HAP-1 (cell line): Measurements from ENCODE around the gene FTSJ3.
A peak's percentile ranks its signal among the peaks of the same experiment; 100 is the strongest.

Experiments
- DNase-seq, 2 experiments: peaks; one replicate each; pipeline ENCODE4 v3.0.0-alpha.2; 2016 to 2020; ENCODE audit warnings: low spot score in 2 of 2
- H3K27me3 ChIP-seq: fragments of 250-450 bp; sonication (Bioruptor Pico); 2 replicates; pipeline ENCODE4 v1.5.1; 2020; ENCODE audit warnings: low read depth, mild to moderate bottlenecking, moderate library complexity
- H3K36me3 ChIP-seq: fragments of 250-450 bp; sonication (Bioruptor Pico); replicated peaks from 2 replicates; pipeline ENCODE4 v1.5.1; 2020; ENCODE audit warnings: mild to moderate bottlenecking
- H3K4me1 ChIP-seq: fragments of 250-450 bp; sonication (Bioruptor Pico); 2 replicates; pipeline ENCODE4 v1.5.1; 2020; ENCODE audit warnings: mild to moderate bottlenecking
- H3K4me3 ChIP-seq: fragments of 250-450 bp; sonication (Bioruptor Pico); 2 replicates; pipeline ENCODE4 v1.5.1; 2020; ENCODE audit warnings: mild to moderate bottlenecking, moderate library complexity
- H3K9me3 ChIP-seq: fragments of 250-450 bp; sonication (Bioruptor Pico); 2 replicates; pipeline ENCODE4 v1.5.1; 2020; ENCODE audit warnings: mild to moderate bottlenecking, moderate library complexity
- in situ Hi-C: fragments of 300-500 bp; cut with MboI; formaldehyde crosslinking; loops from 3 replicates; pipeline ENCODE4 v1.14.3; 2020; ENCODE audit warnings: low sequenced_read_pairs, inconsistent platforms, mixed read lengths

Gene FTSJ3

GRCh38 chr17:63837962-63838600 is 10.6 kb upstream of the FTSJ3 start:
- Histone ChIP-seq H3K4me3 (no peak overlapping the region), H3K4me1 (peaks cover 11% of the 10 kb centered on the region), H3K27me3 (no peaks in the 10 kb centered on the region), H3K9me3 (no peaks in the 10 kb centered on the region), H3K36me3 (peaks cover 40% of the 10 kb centered on the region)
- in situ Hi-C loops, result no loop called here
- DNase-seq, result no peak

GRCh38 chr17:63837480-63837879 is 10.0 kb upstream of the FTSJ3 start:
- no peaks in the 10 kb centered on the region for H3K27me3 ChIP-seq
- in situ Hi-C loops, result no loop called here
- no peak overlapping the region for H3K4me3 ChIP-seq
- peaks cover 11% of the 10 kb centered on the region for H3K4me1 ChIP-seq
- no peak for DNase-seq
- H3K9me3 ChIP-seq, result no peaks in the 10 kb centered on the region
- peaks cover 46% of the 10 kb centered on the region for H3K36me3 ChIP-seq

- Histone ChIP-seq H3K4me3 (no peak overlapping the region), H3K27me3 (no peaks in the 10 kb centered on the region), H3K9me3 (no peaks in the 10 kb centered on the region), H3K4me1 (peaks cover 11% of the 10 kb centered on the region), H3K36me3 (peaks cover 48% of the 10 kb centered on the region)
- in situ Hi-C loops, result no loop called here
- no peak for DNase-seq
These were observed 9.3 kb upstream of the FTSJ3 start for GRCh38 chr17:63836811-63837210.

- DNase-seq, result no peak
- peaks cover 5% of the 10 kb centered on the region for H3K4me1 ChIP-seq
- H3K36me3 ChIP-seq, result peaks cover 64% of the 10 kb centered on the region
- in situ Hi-C loops, result no loop called here
- H3K9me3 ChIP-seq, result no peaks in the 10 kb centered on the region
- H3K27me3 ChIP-seq, result no peaks in the 10 kb centered on the region
- no peak overlapping the region for H3K4me3 ChIP-seq
These were observed 7.8 kb upstream of the FTSJ3 start for GRCh38 chr17:63835167-63835720.

GRCh38 chr17:63834431-63835166 is 7.1 kb upstream of the FTSJ3 start:
- no peaks in the 10 kb centered on the region for H3K27me3 ChIP-seq
- peaks cover 5% of the 10 kb centered on the region for H3K4me1 ChIP-seq
- H3K9me3 ChIP-seq, result no peaks in the 10 kb centered on the region
- DNase-seq, result peak; percentile 86 to 87
- no peak overlapping the region for H3K4me3 ChIP-seq
- in situ Hi-C loops, result no loop called here
- H3K36me3 ChIP-seq, result peaks cover 70% of the 10 kb centered on the region

- in situ Hi-C loops, result no loop called here
- H3K36me3 ChIP-seq, result peaks cover 78% of the 10 kb centered on the region
- peaks cover under 1% of the 10 kb centered on the region; the same call in 1 of the 2 replicates for H3K4me1 ChIP-seq
These were observed 6.4 kb upstream of the FTSJ3 start for GRCh38 chr17:63833741-63834373.

GRCh38 chr17:63833026-63833740 is 5.7 kb upstream of the FTSJ3 start:
- Histone ChIP-seq H3K36me3 (peaks cover 82% of the 10 kb centered on the region), H3K27me3 (no peaks in the 10 kb centered on the region), H3K4me3 (no peak overlapping the region), H3K4me1 (no peaks in the 10 kb centered on the region), H3K9me3 (no peaks in the 10 kb centered on the region)
- in situ Hi-C loops, result no loop called here
- DNase-seq, result no peak

More at GRCh38 chr17:63833741-63834373, 6.4 kb upstream of the FTSJ3 start:
- no peaks in the 10 kb centered on the region for H3K9me3 ChIP-seq
- no peak overlapping the region for H3K4me3 ChIP-seq
- no peaks in the 10 kb centered on the region for H3K27me3 ChIP-seq
- DNase-seq, result no peak

GRCh38 chr17:63832455-63832854 is 5.0 kb upstream of the FTSJ3 start:
- no peaks in the 10 kb centered on the region for H3K27me3 ChIP-seq
- peaks cover 82% of the 10 kb centered on the region for H3K36me3 ChIP-seq
- no peak for DNase-seq
- no peaks in the 10 kb centered on the region for H3K9me3 ChIP-seq
- in situ Hi-C loops, result no loop called here
- H3K4me3 ChIP-seq, result no peak overlapping the region
- H3K4me1 ChIP-seq, result no peaks in the 10 kb centered on the region

- H3K4me1 ChIP-seq, result no peaks in the 10 kb centered on the region
- H3K4me3 ChIP-seq, result no peak overlapping the region
- peaks cover 80% of the 10 kb centered on the region for H3K36me3 ChIP-seq
- H3K9me3 ChIP-seq, result no peaks in the 10 kb centered on the region
- in situ Hi-C loops, result no loop called here
- H3K27me3 ChIP-seq, result no peaks in the 10 kb centered on the region
- no peak for DNase-seq
These were observed 4.6 kb upstream of the FTSJ3 start for GRCh38 chr17:63832014-63832413.

- no peaks in the 10 kb centered on the region for H3K4me1 ChIP-seq
- no peaks in the 10 kb centered on the region for H3K9me3 ChIP-seq
- in situ Hi-C loops, result no loop called here
- H3K27me3 ChIP-seq, result no peaks in the 10 kb centered on the region
- DNase-seq, result no peak
- peaks cover 77% of the 10 kb centered on the region for H3K36me3 ChIP-seq
- H3K4me3 ChIP-seq, result no peak overlapping the region
These were observed 4.0 kb upstream of the FTSJ3 start for GRCh38 chr17:63831505-63831904.

GRCh38 chr17:63830904-63831491 is 3.5 kb upstream of the FTSJ3 start:
- no peak overlapping the region for H3K4me3 ChIP-seq
- no peak for DNase-seq
- in situ Hi-C loops, result no loop called here
- H3K36me3 ChIP-seq, result peaks cover 76% of the 10 kb centered on the region
- no peaks in the 10 kb centered on the region for H3K9me3 ChIP-seq
- H3K4me1 ChIP-seq, result peaks cover 1% of the 10 kb centered on the region; the same call in 1 of the 2 replicates
- no peaks in the 10 kb centered on the region for H3K27me3 ChIP-seq

GRCh38 chr17:63830278-63830677 is 2.8 kb upstream of the FTSJ3 start:
- H3K36me3 ChIP-seq, result peaks cover 79% of the 10 kb centered on the region
- peaks cover 6% of the 10 kb centered on the region for H3K4me1 ChIP-seq
- no peak overlapping the region for H3K4me3 ChIP-seq
- no peaks in the 10 kb centered on the region for H3K9me3 ChIP-seq
- in situ Hi-C loops, result no loop called here
- no peaks in the 10 kb centered on the region for H3K27me3 ChIP-seq
- DNase-seq, result no peak

- H3K4me3 ChIP-seq, result no peak overlapping the region
- DNase-seq, result no peak
- no peaks in the 10 kb centered on the region for H3K27me3 ChIP-seq
- no peaks in the 10 kb centered on the region for H3K9me3 ChIP-seq
- peaks cover 79% of the 10 kb centered on the region for H3K36me3 ChIP-seq
- peaks cover 6% of the 10 kb centered on the region for H3K4me1 ChIP-seq
- in situ Hi-C loops, result no loop called here
These were observed 1.5 kb upstream of the FTSJ3 start for GRCh38 chr17:63828936-63829335.
